CD14-positive monocyte (primary cell): ENCODE data around the gene SLC38A10. TPM values are rescaled to one million over a fixed set of nuclear protein-coding genes. Genes with fewer than 3 reads are reported as not detected.

Experiments
- DNase-seq, 3 donors: peaks; one replicate each; pipeline ENCODE4 v3.0.0-alpha.2; 2011 to 2022
- H2AFZ ChIP-seq: 2 replicates; pipeline ENCODE4 v1.6.0; 2012; ENCODE audit warnings: mild to moderate bottlenecking, low read depth, low read length, inconsistent platforms; ENCODE audit not compliant: insufficient read depth, poor library complexity, severe bottlenecking
- H3K27ac ChIP-seq, 2 donors: 1 replicate in 1 of 2; 2 replicates in 1 of 2; pipeline ENCODE4 v1.5.1; 2012 to 2013; ENCODE audit warnings: low read length in 2 of 2, control low read depth in 1 of 2, inconsistent platforms in 1 of 2, low read depth in 1 of 2, mild to moderate bottlenecking in 1 of 2
- H3K27me3 ChIP-seq, 2 donors: one replicate each; pipeline versions ENCODE4 v1.6.0 to v1.6.1; 2011 to 2013; ENCODE audit warnings: low read length in 2 of 2; ENCODE audit not compliant: control insufficient read depth in 2 of 2, insufficient read depth in 2 of 2
- H3K36me3 ChIP-seq, 2 donors: replicated peaks in 1 of 2; 1 replicate in 1 of 2; 2 replicates in 1 of 2; pipeline versions ENCODE4 v1.5.1 to v1.6.1; 2012 to 2013; ENCODE audit warnings: low read length in 2 of 2, control low read depth in 1 of 2, inconsistent platforms in 1 of 2, mild to moderate bottlenecking in 1 of 2; ENCODE audit not compliant: insufficient read depth in 2 of 2, control insufficient read depth in 1 of 2
- H3K4me1 ChIP-seq, 2 donors: 1 replicate in 1 of 2; 2 replicates in 1 of 2; pipeline versions ENCODE4 v1.5.1 to v1.6.1; 2012 to 2013; ENCODE audit warnings: low read length in 2 of 2, control low read depth in 1 of 2, inconsistent platforms in 1 of 2, mild to moderate bottlenecking in 1 of 2, moderate library complexity in 1 of 2; ENCODE audit not compliant: insufficient read depth in 2 of 2, control insufficient read depth in 1 of 2
- H3K4me2 ChIP-seq: replicated peaks from 2 replicates; pipeline ENCODE3; 2012; ENCODE audit warnings: low read length, moderate library complexity, mild to moderate bottlenecking; ENCODE audit not compliant: poor library complexity, severe bottlenecking; ENCODE audit errors: extremely low read depth
- H3K4me3 ChIP-seq, 3 experiments: fragments of 200-600 bp in 1 of 3; sonication (generic) in 1 of 3; replicated peaks in 1 of 3; 1 replicate in 2 of 3; 2 replicates in 1 of 3; pipeline ENCODE4 v1.5.1; 2011 to 2013; ENCODE audit warnings: low read length in 3 of 3, mild to moderate bottlenecking in 3 of 3, control low read depth in 2 of 3, low read depth in 2 of 3, inconsistent platforms in 1 of 3, moderate library complexity in 1 of 3
- H3K79me2 ChIP-seq: 2 replicates; pipeline ENCODE4 v1.6.0; 2012; ENCODE audit warnings: mild to moderate bottlenecking, control low read depth, inconsistent platforms, low read length, moderate library complexity; ENCODE audit not compliant: insufficient read depth
- H3K9ac ChIP-seq: 2 replicates; pipeline ENCODE4 v1.6.0; 2017; ENCODE audit warnings: low read length, mild to moderate bottlenecking; ENCODE audit not compliant: insufficient read depth, poor library complexity, severe bottlenecking
- H3K9me3 ChIP-seq, 2 donors: replicated peaks in 1 of 2; 1 replicate in 1 of 2; 2 replicates in 1 of 2; pipeline versions ENCODE4 v1.5.1 to v1.6.1; 2012 to 2013; ENCODE audit warnings: low read length in 2 of 2, control low read depth in 1 of 2; ENCODE audit not compliant: control insufficient read depth in 1 of 2, insufficient read depth in 1 of 2
- H4K20me1 ChIP-seq: 2 replicates; pipeline ENCODE4 v1.6.0; 2012; ENCODE audit warnings: mild to moderate bottlenecking, low read length, control low read depth, moderate library complexity; ENCODE audit not compliant: insufficient read depth
- H3K27ac Mint-ChIP-seq, 7 donors: one replicate each; pipeline ENCODE4 v1.8.0; 2020; ENCODE audit warnings: mild to moderate bottlenecking in 7 of 7, mixed read lengths in 7 of 7, moderate library complexity in 6 of 7, inconsistent platforms in 2 of 7
- H3K27me3 Mint-ChIP-seq, 3 donors: one replicate each; pipeline ENCODE4 v1.8.0; 2021 to 2022; ENCODE audit warnings: low read depth in 3 of 3, mild to moderate bottlenecking in 3 of 3, mixed read lengths in 3 of 3, moderate library complexity in 3 of 3, inconsistent platforms in 1 of 3
- H3K36me3 Mint-ChIP-seq, 2 donors: one replicate each; pipeline ENCODE4 v1.8.0; 2020; ENCODE audit warnings: mixed read lengths in 2 of 2, inconsistent platforms in 1 of 2, mild to moderate bottlenecking in 1 of 2
- H3K4me1 Mint-ChIP-seq: one replicate; pipeline ENCODE4 v1.8.0; 2020; ENCODE audit warnings: mild to moderate bottlenecking, mixed read lengths
- H3K4me3 Mint-ChIP-seq, 2 donors: one replicate each; pipeline ENCODE4 v1.8.0; 2020; ENCODE audit warnings: mild to moderate bottlenecking in 2 of 2, mixed read lengths in 2 of 2, moderate library complexity in 1 of 2
- H3K9me3 Mint-ChIP-seq, 7 donors: one replicate each; pipeline ENCODE4 v1.8.0; 2020 to 2022; ENCODE audit warnings: mixed read lengths in 7 of 7, mild to moderate bottlenecking in 6 of 7, moderate library complexity in 6 of 7, inconsistent platforms in 2 of 7
- CTCF ChIP-seq: fragments of 200-600 bp; IDR thresholded peaks from one replicate; pipeline ENCODE4 v1.8.0; 2022; ENCODE audit warnings: antibody characterized with exemption, mild to moderate bottlenecking
- WGBS: methylation state at CpG from one replicate; pipeline ENCODE4 v1.1.5; 2013; ENCODE audit warnings: missing lambda C conversion rate; ENCODE audit not compliant: insufficient coverage; 5-methylcytosine and 5-hydroxymethylcytosine counted together
- intact Hi-C, 2 donors: fragments of 100-400 bp; cut with micrococcal nuclease; formaldehyde crosslinking; loops; one replicate each; pipeline versions ENCODE4 v1.15.0 to v1.15.1; 2023
- polyA minus RNA-seq: library from RNA; depleted of rRNA, polyadenylated mRNA; stranded (reverse); fragments of >200 nt; gene quantifications from 2 replicates; pipeline ENCODE4 v1.2.3, GENCODE V29; 2012
- polyA plus RNA-seq, 3 donors: library from polyadenylated mRNA; depleted of rRNA in 1 of 3; unstranded in 2 of 3; stranded (reverse) in 1 of 3; fragments of 300-500 nt in 2 of 3; fragments of >200 nt in 1 of 3; fragmentation: Illumina TruSeq in 2 of 3; gene quantifications; 1 replicate in 2 of 3; 2 replicates in 1 of 3; pipeline ENCODE4 v1.2.3, GENCODE V29; 2012 to 2021
- total RNA-seq, 12 experiments: library from RNA in 1 of 12; stranded (reverse) in 1 of 12; fragments of 120-200 nt in 1 of 12; gene quantifications; one replicate each; pipeline ENCODE4 v1.2.4 and lab custom pipeline; 2013 to 2026; ENCODE audit warnings: mixed read lengths in 6 of 12, inconsistent platforms in 1 of 12

Gene SLC38A10
- 82.5 TPM for total RNA-seq (2013)
- polyA plus RNA-seq = 10 to 100 TPM; 50.8 to 76.1 (median 68.4) TPM
- 110 and 177 TPM in 2 replicates for polyA minus RNA-seq
- 23.9 to 109 (median 85.3) reads per million in 11 experiments for total RNA-seq (lab: John Stamatoyannopoulos, UW)

GRCh38 chr17:81295031-81295675 is at the start of gene SLC38A10:
Gene SLC38A10, minus strand, starts transcription at chr17:81295307. Its CDS starts 386 bp downstream, at chr17:81294921.
- H2AFZ ChIP-seq = peak within 1 kb of the TSS; percentile 85
- H3K4me3 ChIP-seq = peak within 1 kb of the TSS; percentile 64 to 95 (median 81)
- H3K27ac ChIP-seq = peak within 1 kb of the TSS; percentile 79 to 95
- H3K27me3 ChIP-seq = no peaks in the 10 kb centered on the region
- TF ChIP-seq CTCF = no peak
- H4K20me1 ChIP-seq = peaks cover 6% of the 10 kb centered on the region
- H3K9ac ChIP-seq = peak within 1 kb of the TSS; percentile 98
- H3K9me3 Mint-ChIP-seq = peaks cover 0 to 2% (median 0%) of the 10 kb centered on the region in 7 donors
- H3K4me1 ChIP-seq = peaks cover 53 to 59% of the 10 kb centered on the region in 2 donors
- intact Hi-C loops = loop anchor here in 1 of 2 donors (2.0 kb wide), 1 partner anchor 100 kb away; the partner anchor contains the start of gene BAHCC1
- peaks cover 58% of the 10 kb centered on the region for H3K79me2 ChIP-seq
- H3K9me3 ChIP-seq = no peaks in the 10 kb centered on the region
- under 1% methylated on average over 54 of the region's 59 CpGs for WGBS
- H3K36me3 ChIP-seq = peaks cover 0 to 5% of the 10 kb centered on the region in 2 donors
- H3K4me3 Mint-ChIP-seq = peak within 1 kb of the TSS; percentile 93 to 96
- peak within 1 kb of the TSS; percentile 97 to 99 (median 98) for H3K27ac Mint-ChIP-seq
- H3K4me1 Mint-ChIP-seq = peaks cover 48% of the 10 kb centered on the region
- peaks cover 5 to 12% of the 10 kb centered on the region in 2 donors for H3K36me3 Mint-ChIP-seq
- H3K4me2 ChIP-seq = peak within 1 kb of the TSS; percentile 97
- peak; percentile 92 to 93 (median 92) for DNase-seq
- H3K27me3 Mint-ChIP-seq = peaks cover 2 to 3% (median 2%) of the 10 kb centered on the region in 3 donors

GRCh38 chr17:81342269-81343070 is 47.4 kb upstream of the SLC38A10 start:
- peaks cover 70% of the 10 kb centered on the region for H4K20me1 ChIP-seq
- Mint-ChIP-seq H3K27ac (peak overlapping the region in 4 of 7 donors; percentile 50 to 95 (median 82)), H3K36me3 (peaks cover 5 to 6% of the 10 kb centered on the region in 2 donors), H3K4me3 (peak overlapping the region; percentile 92 to 100), H3K9me3 (peaks cover 0 to 4% (median 0%) of the 10 kb centered on the region in 7 donors), H3K4me1 (peaks cover 64% of the 10 kb centered on the region), H3K27me3 (peaks cover 10 to 55% (median 26%) of the 10 kb centered on the region in 3 donors)
- 8% methylated on average over 39 of the region's 55 CpGs for WGBS
- no peak for DNase-seq
- H3K27me3 ChIP-seq = peaks cover 0 to 22% of the 10 kb centered on the region in 2 donors
- peak overlapping the region; percentile 56 to 99 (median 98) for H3K4me3 ChIP-seq
- peaks cover 70 to 82% of the 10 kb centered on the region in 2 donors for H3K4me1 ChIP-seq
- H3K36me3 ChIP-seq = no peaks in the 10 kb centered on the region
- peak overlapping the region; percentile 98 for H3K4me2 ChIP-seq
- H3K27ac ChIP-seq = peak overlapping the region in 1 of 2 donors; percentile 86
- H2AFZ ChIP-seq = peak overlapping the region; percentile 18
- H3K9me3 ChIP-seq = no peaks in the 10 kb centered on the region
- TF ChIP-seq CTCF = no peak
- H3K79me2 ChIP-seq = peaks cover 77% of the 10 kb centered on the region
- intact Hi-C loops = no loop called here
- peak overlapping the region; percentile 73 for H3K9ac ChIP-seq
